ENCODE data around the gene FHOD1. TPM values are rescaled to one million over a fixed set of nuclear protein-coding genes. Genes with fewer than 3 reads are reported as not detected.

The FHOD1 gene
- total and polyA plus RNA-seq, 8 donors = 68.4 to 300 (median 186) TPM

DNA sequence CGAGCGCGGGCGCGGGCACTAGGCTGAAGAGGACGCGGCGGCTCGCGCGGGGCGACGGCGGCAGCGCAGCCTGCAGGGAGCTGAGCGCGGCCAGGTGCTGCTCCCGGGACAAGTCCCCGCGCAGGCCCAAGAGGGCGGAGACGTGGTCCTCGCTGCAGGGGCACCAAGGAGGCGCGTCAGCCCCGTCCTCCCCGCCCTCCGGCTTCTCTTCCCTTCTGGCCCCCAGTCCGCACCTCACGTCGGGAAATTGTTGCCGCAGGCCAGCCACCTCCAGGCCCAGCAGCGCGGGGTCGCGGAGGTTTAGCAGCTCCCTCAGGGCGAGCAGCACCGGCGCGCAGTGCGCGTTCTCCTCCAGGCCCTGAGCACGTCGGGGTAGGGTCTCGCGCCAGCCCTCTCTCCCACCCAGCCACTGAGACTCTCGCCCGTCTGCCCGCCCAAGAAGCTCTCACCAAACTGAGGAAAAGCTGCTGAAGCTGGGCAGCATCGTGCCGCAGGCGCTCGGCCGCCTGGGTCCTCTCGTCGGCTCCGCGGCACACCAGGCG, 62.8 kb downstream of the FHOD1 start:
- Histone ChIP-seq H3K9me3 (no peaks in the 10 kb centered on the region), H3K27ac (peak overlapping the region; percentile 97 to 98), H3K4me3 (peak overlapping the region; percentile 61 to 81), H3K27me3 (peaks cover 0 to 11% of the 10 kb centered on the region in 2 donors), H3K36me3 (no peaks in the 10 kb centered on the region), H3K4me1 (peaks cover 22 to 52% of the 10 kb centered on the region in 2 donors)
- ATAC-seq (peak; percentile 29), DNase-seq (peak in 1 of 4 donors; percentile 90)
- intact Hi-C loops (cut with DNase I) = loop anchor here in 1 of 2 donors (10.0 kb wide), 1 partner anchor 210 kb away; no protein-coding TSS in a partner anchor
- TF ChIP-seq, protein P1, sequence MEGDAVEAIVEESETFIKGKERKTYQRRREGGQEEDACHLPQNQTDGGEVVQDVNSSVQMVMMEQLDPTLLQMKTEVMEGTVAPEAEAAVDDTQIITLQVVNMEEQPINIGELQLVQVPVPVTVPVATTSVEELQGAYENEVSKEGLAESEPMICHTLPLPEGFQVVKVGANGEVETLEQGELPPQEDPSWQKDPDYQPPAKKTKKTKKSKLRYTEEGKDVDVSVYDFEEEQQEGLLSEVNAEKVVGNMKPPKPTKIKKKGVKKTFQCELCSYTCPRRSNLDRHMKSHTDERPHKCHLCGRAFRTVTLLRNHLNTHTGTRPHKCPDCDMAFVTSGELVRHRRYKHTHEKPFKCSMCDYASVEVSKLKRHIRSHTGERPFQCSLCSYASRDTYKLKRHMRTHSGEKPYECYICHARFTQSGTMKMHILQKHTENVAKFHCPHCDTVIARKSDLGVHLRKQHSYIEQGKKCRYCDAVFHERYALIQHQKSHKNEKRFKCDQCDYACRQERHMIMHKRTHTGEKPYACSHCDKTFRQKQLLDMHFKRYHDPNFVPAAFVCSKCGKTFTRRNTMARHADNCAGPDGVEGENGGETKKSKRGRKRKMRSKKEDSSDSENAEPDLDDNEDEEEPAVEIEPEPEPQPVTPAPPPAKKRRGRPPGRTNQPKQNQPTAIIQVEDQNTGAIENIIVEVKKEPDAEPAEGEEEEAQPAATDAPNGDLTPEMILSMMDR (IDR thresholded peaks at IDR 0.05) = no peak

DNA sequence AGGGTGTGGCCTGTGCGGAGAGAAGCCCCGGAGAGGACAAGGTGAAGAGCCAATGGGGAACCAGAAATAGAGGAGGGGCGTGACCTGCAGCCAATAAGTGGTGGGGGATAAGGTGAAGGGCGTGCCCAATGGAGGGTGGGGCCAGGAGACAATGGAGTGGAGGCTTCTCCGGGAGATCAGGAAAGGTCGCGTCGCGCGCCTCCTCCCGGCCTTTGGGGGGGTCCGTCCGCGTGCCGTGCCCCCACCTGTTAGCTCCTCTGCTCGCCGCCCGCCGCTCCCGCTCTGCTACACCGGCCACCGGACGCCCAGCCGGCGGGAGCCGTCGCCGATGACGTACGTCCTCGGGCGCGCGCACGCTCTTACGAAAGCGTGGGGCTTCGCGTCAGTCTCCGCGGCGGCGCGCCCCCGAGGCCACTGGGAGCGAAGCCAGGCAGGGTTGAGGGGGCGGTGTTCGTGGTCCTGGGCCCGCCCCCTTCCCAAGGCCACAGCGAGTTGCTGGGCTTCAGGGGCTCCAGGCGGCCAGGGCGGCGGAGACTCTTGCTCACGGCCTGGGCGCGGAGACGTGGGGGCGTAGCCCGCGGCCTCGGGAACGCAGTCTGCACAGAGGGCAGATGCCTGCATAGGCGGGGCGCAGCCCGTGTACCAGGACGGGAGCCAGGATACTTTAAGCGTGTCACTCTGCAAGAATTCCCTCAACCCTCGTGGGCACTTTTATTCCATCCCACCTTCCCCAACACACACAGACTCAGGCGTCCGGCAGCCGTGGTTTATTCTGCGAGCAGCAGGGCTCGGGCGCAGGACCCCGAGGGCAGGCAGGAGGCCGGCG, 63.4 kb downstream of the FHOD1 start, which contains the start of gene MATCAP1:
MATCAP1 (minus strand) TSS at position 337 of the 826 bp plus-strand sequence. CDS start 3,353 bp downstream, outside the sequence.
- TF ChIP-seq, protein P1 (IDR thresholded peaks at IDR 0.05) = peak in 1 of 2 donors; percentile 14
- peaks cover 0 to 11% of the 10 kb centered on the region in 2 donors for H3K27me3 ChIP-seq
- H3K4me1 ChIP-seq = peaks cover 23 to 57% of the 10 kb centered on the region in 2 donors
- DNase-seq (peak; percentile 95 to 97 (median 96)), ATAC-seq (peak; percentile 94)
- intact Hi-C loops (cut with DNase I) = loop anchor here in 1 of 2 donors (10.0 kb wide), 1 partner anchor 209 kb away; no protein-coding TSS in a partner anchor
- H3K36me3 ChIP-seq = no peaks in the 10 kb centered on the region
- H3K4me3 ChIP-seq = peak within 1 kb of the TSS; percentile 61 to 81
- no peaks in the 10 kb centered on the region for H3K9me3 ChIP-seq
- peak within 1 kb of the TSS; percentile 97 to 98 for H3K27ac ChIP-seq

DNA sequence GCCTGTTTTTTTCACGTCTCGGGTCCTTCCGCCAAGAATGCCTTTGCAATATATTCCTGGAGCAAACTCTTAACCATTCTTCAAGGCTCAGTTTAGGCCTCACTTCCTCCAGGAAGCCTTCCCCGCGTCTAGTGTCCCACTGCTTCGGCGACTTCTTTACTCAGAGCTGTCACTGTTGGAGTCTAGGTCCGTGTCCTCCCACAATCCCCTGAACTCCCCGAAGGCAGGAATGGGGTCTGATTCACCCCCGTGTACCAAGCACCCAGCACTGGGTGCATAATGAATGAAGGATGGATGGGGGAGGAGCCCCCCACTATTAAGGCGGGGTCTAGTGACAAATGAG, 64.0 kb downstream of the FHOD1 start:
- Histone ChIP-seq H3K9me3 (no peaks in the 10 kb centered on the region), H3K4me1 (peaks cover 29 to 61% of the 10 kb centered on the region in 2 donors), H3K27me3 (peaks cover 0 to 14% of the 10 kb centered on the region in 2 donors), H3K4me3 (peak overlapping the region; percentile 61 to 81), H3K27ac (peak overlapping the region; percentile 97 to 98), H3K36me3 (no peaks in the 10 kb centered on the region)
- intact Hi-C loops (cut with DNase I) = loop anchor here in 1 of 2 donors (10.0 kb wide), 1 partner anchor 208 kb away; no protein-coding TSS in a partner anchor
- DNase-seq = peak in 1 of 4 donors; percentile 66
- TF ChIP-seq, protein P1 (IDR thresholded peaks at IDR 0.05) = no peak
- no peak for ATAC-seq

DNA sequence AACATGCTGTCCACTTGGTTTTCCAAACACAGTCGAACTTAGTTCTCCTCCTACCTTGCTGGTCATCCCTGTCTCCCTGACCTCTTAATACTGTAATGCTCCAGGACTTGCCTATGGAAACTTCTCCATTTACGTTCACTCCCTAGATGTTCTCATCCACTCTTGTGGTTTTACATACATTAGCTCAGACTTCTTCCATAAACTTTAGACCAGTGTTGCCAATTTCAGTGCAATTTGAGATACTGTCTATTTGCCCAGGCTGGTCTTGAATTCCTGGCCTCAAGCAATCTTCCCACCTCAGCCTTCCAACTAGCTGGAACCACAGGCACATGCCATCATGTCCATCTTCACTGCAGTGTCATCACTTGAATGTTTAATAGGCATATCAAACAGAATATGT, 65.0 kb downstream of the FHOD1 start:
- H3K27ac ChIP-seq = no peak overlapping the region
- DNase-seq = no peak
- H3K36me3 ChIP-seq = no peaks in the 10 kb centered on the region
- intact Hi-C loops (cut with DNase I) = loop anchor here in 1 of 2 donors (10.0 kb wide), 1 partner anchor 207 kb away; no protein-coding TSS in a partner anchor
- ATAC-seq = no peak
- TF ChIP-seq, protein P1 (IDR thresholded peaks at IDR 0.05) = no peak
- H3K4me3 ChIP-seq = peak overlapping the region in 1 of 2 donors; percentile 81
- peaks cover 0 to 23% of the 10 kb centered on the region in 2 donors for H3K27me3 ChIP-seq
- no peaks in the 10 kb centered on the region for H3K9me3 ChIP-seq
- H3K4me1 ChIP-seq = peaks cover 33 to 70% of the 10 kb centered on the region in 2 donors

DNA sequence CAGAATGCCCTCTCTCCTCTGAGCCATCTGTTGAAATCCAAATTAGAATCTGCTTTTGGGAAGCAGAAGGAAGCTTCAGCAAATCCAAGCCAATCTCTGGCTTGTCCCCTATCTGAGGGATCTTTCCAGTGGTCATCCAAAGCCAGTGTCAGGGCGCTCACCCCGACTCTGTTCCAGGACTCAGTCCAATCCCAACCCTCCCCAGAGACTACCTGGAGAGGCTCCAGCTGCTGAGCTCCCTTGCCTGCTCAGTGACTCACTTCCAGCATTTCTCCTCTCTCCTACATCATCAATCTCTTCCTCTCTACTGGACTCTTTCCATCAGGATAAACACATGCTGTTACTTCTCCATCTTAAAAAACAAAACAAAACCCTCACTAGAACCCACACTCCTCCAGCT, 65.9 kb downstream of the FHOD1 start:
- TF ChIP-seq, protein P1 (IDR thresholded peaks at IDR 0.05) = no peak
- DNase-seq = peak in 1 of 4 donors; percentile 15
- H3K36me3 ChIP-seq = no peaks in the 10 kb centered on the region
- H3K27ac ChIP-seq = peak overlapping the region in 1 of 2 donors; percentile 4
- no peaks in the 10 kb centered on the region for H3K9me3 ChIP-seq
- ATAC-seq = no peak
- H3K4me3 ChIP-seq = no peak overlapping the region
- peaks cover 0 to 26% of the 10 kb centered on the region in 2 donors for H3K27me3 ChIP-seq
- intact Hi-C loops (cut with DNase I) = loop anchor here in 1 of 2 donors (10.0 kb wide), 1 partner anchor 207 kb away; no protein-coding TSS in a partner anchor
- H3K4me1 ChIP-seq = peaks cover 33 to 72% of the 10 kb centered on the region in 2 donors

All from left lung (tissue), 10 donors.